ENCODE results near the gene SUPT4H1. TPM values are rescaled to one million over a fixed set of nuclear protein-coding genes. Genes with fewer than 3 reads are reported as not detected.

Gene SUPT4H1
- total RNA-seq, 1 donor from 2014 or later, result 82.4 TPM

- ATAC-seq (no peak), DNase-seq (no peak)
- H3K4me3 ChIP-seq, result no peak overlapping the region
- no peaks in the 10 kb centered on the region for H3K36me3 ChIP-seq
- intact Hi-C loops (cut with DNase I), result no loop called here
- H3K4me1 ChIP-seq, result no peaks in the 10 kb centered on the region
- H3K27ac ChIP-seq, result no peak overlapping the region
- H3K9me3 ChIP-seq, result no peaks in the 10 kb centered on the region
- TF ChIP-seq, protein P1, sequence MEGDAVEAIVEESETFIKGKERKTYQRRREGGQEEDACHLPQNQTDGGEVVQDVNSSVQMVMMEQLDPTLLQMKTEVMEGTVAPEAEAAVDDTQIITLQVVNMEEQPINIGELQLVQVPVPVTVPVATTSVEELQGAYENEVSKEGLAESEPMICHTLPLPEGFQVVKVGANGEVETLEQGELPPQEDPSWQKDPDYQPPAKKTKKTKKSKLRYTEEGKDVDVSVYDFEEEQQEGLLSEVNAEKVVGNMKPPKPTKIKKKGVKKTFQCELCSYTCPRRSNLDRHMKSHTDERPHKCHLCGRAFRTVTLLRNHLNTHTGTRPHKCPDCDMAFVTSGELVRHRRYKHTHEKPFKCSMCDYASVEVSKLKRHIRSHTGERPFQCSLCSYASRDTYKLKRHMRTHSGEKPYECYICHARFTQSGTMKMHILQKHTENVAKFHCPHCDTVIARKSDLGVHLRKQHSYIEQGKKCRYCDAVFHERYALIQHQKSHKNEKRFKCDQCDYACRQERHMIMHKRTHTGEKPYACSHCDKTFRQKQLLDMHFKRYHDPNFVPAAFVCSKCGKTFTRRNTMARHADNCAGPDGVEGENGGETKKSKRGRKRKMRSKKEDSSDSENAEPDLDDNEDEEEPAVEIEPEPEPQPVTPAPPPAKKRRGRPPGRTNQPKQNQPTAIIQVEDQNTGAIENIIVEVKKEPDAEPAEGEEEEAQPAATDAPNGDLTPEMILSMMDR (IDR thresholded peaks at IDR 0.05), result no peak
- H3K27me3 ChIP-seq (ENCODE audit: low read depth), result no peaks in the 10 kb centered on the region
Measured at GRCh38 chr17:58306131-58306951, 45.7 kb downstream of the SUPT4H1 start.

- TF ChIP-seq, protein P1 (IDR thresholded peaks at IDR 0.05), result no peak
- Histone ChIP-seq H3K36me3 (no peaks in the 10 kb centered on the region), H3K27ac (no peak overlapping the region), H3K4me1 (no peaks in the 10 kb centered on the region), H3K4me3 (no peak overlapping the region), H3K27me3 (ENCODE audit: low read depth) (no peaks in the 10 kb centered on the region), H3K9me3 (no peaks in the 10 kb centered on the region)
- no peak for DNase-seq
- intact Hi-C loops (cut with DNase I), result no loop called here
- ATAC-seq, result no peak
Measured at GRCh38 chr17:58305626-58306025, 46.4 kb downstream of the SUPT4H1 start.

DNA sequence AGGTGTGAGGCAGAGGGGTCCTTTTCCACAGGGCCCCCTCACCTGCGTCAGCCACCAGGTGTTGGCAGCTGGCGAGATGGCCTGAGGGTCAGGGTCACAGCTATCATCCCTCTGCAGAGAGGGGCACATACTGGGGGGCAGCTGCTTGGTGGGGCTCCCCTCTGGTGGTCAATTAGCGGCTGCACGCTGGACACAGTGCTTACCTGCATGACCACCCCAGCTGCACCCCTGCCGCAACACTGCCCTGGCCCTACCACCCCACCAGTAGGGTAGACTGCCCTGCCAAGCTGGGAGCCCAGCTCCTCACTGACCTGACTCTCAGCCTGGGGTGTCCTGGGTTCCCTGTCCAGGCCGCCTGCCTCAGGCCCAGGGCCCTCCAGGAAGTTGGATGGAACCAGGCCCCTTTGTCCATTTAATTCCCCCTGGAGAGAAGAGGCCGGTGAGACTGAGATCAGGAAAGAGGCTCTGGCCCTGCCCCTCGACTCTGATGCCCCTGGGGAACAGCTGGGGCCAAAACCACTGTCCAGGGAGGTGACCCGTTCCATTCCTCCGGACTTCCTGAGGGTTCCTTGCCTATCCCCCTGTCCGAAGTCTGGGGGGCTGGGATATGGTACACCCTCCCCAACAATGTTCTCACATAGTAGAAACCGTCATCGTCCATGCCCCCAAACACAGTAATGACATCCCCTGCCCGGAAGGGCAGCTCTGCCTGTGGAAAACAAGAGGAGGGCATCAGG is 47.1 kb downstream of the SUPT4H1 start:
- no peak overlapping the region for H3K4me3 ChIP-seq
- H3K36me3 ChIP-seq, result no peaks in the 10 kb centered on the region
- no peak for ATAC-seq
- H3K27ac ChIP-seq, result no peak overlapping the region
- DNase-seq, result no peak
- H3K27me3 ChIP-seq (ENCODE audit: low read depth), result no peaks in the 10 kb centered on the region
- intact Hi-C loops (cut with DNase I), result no loop called here
- H3K9me3 ChIP-seq, result no peaks in the 10 kb centered on the region
- H3K4me1 ChIP-seq, result no peaks in the 10 kb centered on the region
- TF ChIP-seq, protein P1 (IDR thresholded peaks at IDR 0.05), result no peak

GRCh38 chr17:58303971-58304749 is 47.8 kb downstream of the SUPT4H1 start:
- peak; percentile 74 for DNase-seq
- no peaks in the 10 kb centered on the region for H3K4me1 ChIP-seq
- TF ChIP-seq, protein P1 (IDR thresholded peaks at IDR 0.05), result peak; percentile 79
- peak; percentile 77 to 81 for ATAC-seq
- H3K4me3 ChIP-seq, result no peak overlapping the region
- H3K27ac ChIP-seq, result no peak overlapping the region
- no peaks in the 10 kb centered on the region for H3K36me3 ChIP-seq
- H3K9me3 ChIP-seq, result no peaks in the 10 kb centered on the region
- intact Hi-C loops (cut with DNase I), result no loop called here
- H3K27me3 ChIP-seq (ENCODE audit: low read depth), result no peaks in the 10 kb centered on the region

DNA sequence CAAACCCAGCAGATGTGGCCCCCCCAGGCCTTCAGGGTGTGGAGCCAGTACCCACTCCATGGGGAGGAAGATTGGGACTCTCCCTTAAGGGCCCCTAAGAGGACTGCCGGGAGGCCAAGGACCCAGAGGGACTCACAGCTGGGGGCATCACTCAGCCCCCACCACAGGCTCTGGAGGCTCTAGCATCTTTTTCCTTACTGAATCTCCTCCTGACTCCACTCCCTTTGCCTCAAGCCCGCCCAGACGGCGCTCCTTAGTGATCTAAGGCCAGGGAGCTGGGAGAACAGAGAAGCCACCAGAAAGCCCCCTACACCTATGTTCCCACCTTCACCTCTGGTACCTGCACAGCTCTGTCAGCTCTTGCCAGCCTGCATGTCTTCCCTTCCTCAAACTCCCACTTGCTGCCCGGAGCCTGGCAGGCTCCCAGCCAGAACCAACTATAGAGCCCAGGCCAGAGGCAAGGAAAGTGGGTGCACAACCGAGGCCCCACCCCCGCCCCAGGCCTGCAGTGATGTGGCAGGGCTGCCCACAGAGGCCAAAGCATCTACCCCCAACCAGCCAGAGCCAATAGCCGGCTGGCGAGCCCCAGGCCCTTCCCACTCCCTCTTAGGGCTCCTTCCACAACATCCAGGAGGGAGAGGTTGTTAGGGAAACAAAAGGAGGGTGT is 48.9 kb downstream of the SUPT4H1 start:
- H3K9me3 ChIP-seq, result no peaks in the 10 kb centered on the region
- no peak overlapping the region for H3K4me3 ChIP-seq
- H3K27me3 ChIP-seq (ENCODE audit: low read depth), result no peaks in the 10 kb centered on the region
- no peaks in the 10 kb centered on the region for H3K4me1 ChIP-seq
- no peak for DNase-seq
- H3K36me3 ChIP-seq, result no peaks in the 10 kb centered on the region
- TF ChIP-seq, protein P1 (IDR thresholded peaks at IDR 0.05), result no peak
- intact Hi-C loops (cut with DNase I), result no loop called here
- ATAC-seq, result no peak
- no peak overlapping the region for H3K27ac ChIP-seq

Measured in lower lobe of right lung (tissue), 2 donors.